GM12873 (cell line): ENCODE data around the gene NAALADL2.

Source experiments
- CTCF ChIP-seq: IDR thresholded peaks from 2 replicates; pipeline ENCODE4 v1.5.1; 2012; ENCODE audit warnings: low read depth, mild to moderate bottlenecking, moderate library complexity, low read length, control low read depth; ENCODE audit not compliant: insufficient read depth; ENCODE audit errors: missing control alignments

NAALADL2 gene

GRCh38 chr3:175343946-175344345 is 484.8 kb downstream of the NAALADL2 start:
- TF ChIP-seq CTCF = no peak

GRCh38 chr3:175346573-175347356 is 487.6 kb downstream of the NAALADL2 start:
- TF ChIP-seq CTCF = no peak

- TF ChIP-seq CTCF = no peak
These were observed 490.0 kb downstream of the NAALADL2 start for GRCh38 chr3:175349168-175349567.

DNA sequence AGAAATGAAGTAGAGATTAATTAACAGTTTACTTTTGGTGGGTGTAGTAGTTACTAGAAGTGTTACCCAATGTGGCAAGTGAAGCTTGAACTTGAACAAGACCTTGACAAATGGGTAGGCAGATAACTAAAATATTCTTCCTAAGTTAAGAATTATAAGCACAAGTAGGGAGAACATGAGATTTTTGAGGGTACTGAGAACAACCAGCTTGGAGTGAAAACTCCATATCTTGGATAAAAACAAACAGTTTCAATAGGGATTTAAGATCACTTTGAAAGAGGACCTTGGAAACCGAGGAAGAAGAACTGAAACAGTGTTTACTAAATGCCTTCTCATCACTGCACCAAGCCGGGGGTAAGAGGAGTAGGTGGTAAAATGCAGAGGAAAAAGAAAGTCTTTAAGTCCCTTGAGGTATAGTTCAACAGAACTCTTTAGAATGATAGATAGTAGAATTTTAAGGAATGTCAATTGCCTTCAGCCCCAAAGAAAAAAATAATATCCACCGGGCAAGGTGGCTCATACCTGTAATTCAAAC is 496.7 kb downstream of the NAALADL2 start:
- TF ChIP-seq CTCF = no peak

DNA sequence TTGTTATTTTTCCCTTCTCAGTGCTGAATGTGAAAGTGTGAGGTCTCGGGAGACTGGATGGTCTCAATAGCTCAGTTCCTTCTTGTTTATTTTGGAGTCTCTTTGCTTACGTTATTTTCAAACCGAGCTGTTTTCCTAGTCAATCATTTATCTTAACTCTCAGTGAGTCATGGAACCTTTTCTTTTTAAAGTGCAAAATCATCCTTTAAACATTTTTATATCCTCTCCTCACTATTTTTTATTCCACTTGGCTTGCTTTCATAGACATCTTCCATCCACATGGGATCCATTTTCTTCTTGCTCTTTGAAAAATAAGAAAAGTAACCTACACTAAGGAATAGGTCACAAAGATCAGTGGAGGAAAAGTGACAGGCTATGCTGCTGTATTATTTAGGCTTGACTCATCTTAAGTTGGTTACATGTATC is 497.8 kb downstream of the NAALADL2 start:
- no peak for TF ChIP-seq CTCF

GRCh38 chr3:175357758-175358157 is 498.6 kb downstream of the NAALADL2 start:
- TF ChIP-seq CTCF = no peak

GRCh38 chr3:175358935-175359334 is 499.8 kb downstream of the NAALADL2 start:
- TF ChIP-seq CTCF = no peak
